HG02571 (cell line): ENCODE results near the gene SNTG2.
"Not testable (repeated sequence)": the region's sequence is repeated elsewhere in the genome, so short reads cannot be mapped to it uniquely, and the experiment has no call there.

Experiments
- ATAC-seq: cut with Tn5 transposase; IDR thresholded peaks from one replicate; pipeline ENCODE4 v1.9.1; 2021; ENCODE audit warnings: mild to moderate bottlenecking, moderate library complexity; ENCODE audit not compliant: unreplicated experiment

SNTG2 gene

GRCh38 chr2:950080-950966 is at the start of gene SNTG2:
Gene SNTG2 (plus strand): TSS chr2:950849. CDS start chr2:950997, 148 bp downstream.
- ATAC-seq: no peak

- no peak for ATAC-seq
These were observed 48.1 kb upstream of the SNTG2 start for GRCh38 chr2:902584-902983.

- no peak for ATAC-seq
These were observed 47.3 kb upstream of the SNTG2 start for GRCh38 chr2:903223-903900.

GRCh38 chr2:904246-905024 is 46.2 kb upstream of the SNTG2 start:
- ATAC-seq: no peak

GRCh38 chr2:905091-905832 is 45.4 kb upstream of the SNTG2 start:
- ATAC-seq: no peak

GRCh38 chr2:905833-906140 is 44.9 kb upstream of the SNTG2 start:
- no peak for ATAC-seq

- ATAC-seq: no peak
These were observed 42.9 kb upstream of the SNTG2 start for GRCh38 chr2:907706-908105.

- no peak for ATAC-seq
These were observed 42.1 kb upstream of the SNTG2 start for GRCh38 chr2:908568-908967.

GRCh38 chr2:909764-910379 is 40.8 kb upstream of the SNTG2 start:
- ATAC-seq: not testable (repeated sequence)

GRCh38 chr2:910698-911097 is 40.0 kb upstream of the SNTG2 start:
- ATAC-seq: no peak

GRCh38 chr2:915979-916378 is 34.7 kb upstream of the SNTG2 start:
- no peak for ATAC-seq

- ATAC-seq: no peak
These were observed 33.7 kb upstream of the SNTG2 start for GRCh38 chr2:916935-917334.

GRCh38 chr2:919672-920071 is 31.0 kb upstream of the SNTG2 start:
- ATAC-seq: no peak

- no peak for ATAC-seq
These were observed 30.1 kb upstream of the SNTG2 start for GRCh38 chr2:920573-920972.

GRCh38 chr2:920999-921398 is 29.6 kb upstream of the SNTG2 start:
- ATAC-seq: no peak

- ATAC-seq: no peak
These were observed 28.5 kb upstream of the SNTG2 start for GRCh38 chr2:922185-922584.

- ATAC-seq: no peak
These were observed 26.6 kb upstream of the SNTG2 start for GRCh38 chr2:923832-924601.

GRCh38 chr2:924701-925100 is 25.9 kb upstream of the SNTG2 start:
- ATAC-seq: no peak

- ATAC-seq: no peak
These were observed 25.3 kb upstream of the SNTG2 start for GRCh38 chr2:925309-925708.

- no peak for ATAC-seq
These were observed 24.9 kb upstream of the SNTG2 start for GRCh38 chr2:925711-926110.
